Nephron progenitor cell (in vitro differentiated cells): Measurements from ENCODE around the gene HUWE1.
"Not testable (repeated sequence)": the region's sequence is repeated elsewhere in the genome, so short reads cannot be mapped to it uniquely, and the experiment has no call there.

Experiments used
- DNase-seq: peaks from one replicate; pipeline ENCODE4 v3.0.0; 2021
- H3K27ac Mint-ChIP-seq: 2 replicates; pipeline ENCODE4 v1.8.0; 2021; ENCODE audit warnings: mild to moderate bottlenecking, moderate library complexity, mixed read lengths
- H3K27me3 Mint-ChIP-seq: 2 replicates; pipeline ENCODE4 v1.8.0; 2021; ENCODE audit warnings: mild to moderate bottlenecking, low read depth, mixed read lengths; ENCODE audit not compliant: poor library complexity
- H3K36me3 Mint-ChIP-seq: 2 replicates; pipeline ENCODE4 v1.8.0; 2021; ENCODE audit warnings: low read depth, mixed read lengths
- H3K4me1 Mint-ChIP-seq: 2 replicates; pipeline ENCODE4 v1.8.0; 2021; ENCODE audit warnings: mixed read lengths
- H3K4me3 Mint-ChIP-seq: 2 replicates; pipeline ENCODE4 v1.8.0; 2021; ENCODE audit warnings: mild to moderate bottlenecking, moderate library complexity, mixed read lengths
- H3K9me3 Mint-ChIP-seq: 2 replicates; pipeline ENCODE4 v1.8.0; 2021; ENCODE audit warnings: mild to moderate bottlenecking, moderate library complexity, mixed read lengths
- CTCF ChIP-seq: fragments of 200-600 bp; sonication (generic); IDR thresholded peaks from 2 replicates; pipeline ENCODE4 v1.5.0; 2021; ENCODE audit warnings: antibody characterized with exemption

The HUWE1 gene

DNA sequence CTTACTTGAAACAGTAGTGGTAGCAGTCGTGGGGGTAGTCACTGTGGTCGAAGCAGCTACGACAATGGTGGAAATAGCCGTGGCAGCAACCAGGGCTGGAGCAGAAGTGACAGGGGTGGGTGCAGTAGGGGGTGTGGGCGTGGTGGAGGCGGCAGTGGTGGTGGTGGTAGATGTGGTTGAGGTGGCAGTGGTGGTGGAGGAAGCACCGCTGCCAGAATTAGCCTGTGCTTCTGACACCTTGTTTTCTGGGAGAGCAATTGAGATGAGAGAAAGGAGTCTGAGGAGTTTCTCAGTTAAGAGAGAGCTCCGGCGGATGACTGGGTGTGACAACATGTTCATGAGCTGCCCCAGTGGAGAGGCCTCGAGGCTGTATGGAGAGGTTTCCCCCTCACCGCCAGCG lies 138.9 kb downstream of the HUWE1 start:
- DNase-seq = no peak
- no peak for TF ChIP-seq CTCF
- Mint-ChIP-seq H3K9me3 (peaks cover 53% of the 10 kb centered on the region), H3K4me1 (no peaks in the 10 kb centered on the region), H3K27ac (peak overlapping the region; percentile 34), H3K36me3 (peaks cover 69% of the 10 kb centered on the region), H3K27me3 (no peaks in the 10 kb centered on the region), H3K4me3 (no peak overlapping the region)

GRCh38 chrX:53544936-53545335 lies 141.6 kb downstream of the HUWE1 start:
- Mint-ChIP-seq H3K27me3 (peaks cover 3% of the 10 kb centered on the region), H3K27ac (no peak overlapping the region), H3K36me3 (peaks cover 59% of the 10 kb centered on the region), H3K9me3 (peaks cover 51% of the 10 kb centered on the region), H3K4me1 (no peaks in the 10 kb centered on the region), H3K4me3 (no peak overlapping the region)
- no peak for DNase-seq
- no peak for TF ChIP-seq CTCF

DNA sequence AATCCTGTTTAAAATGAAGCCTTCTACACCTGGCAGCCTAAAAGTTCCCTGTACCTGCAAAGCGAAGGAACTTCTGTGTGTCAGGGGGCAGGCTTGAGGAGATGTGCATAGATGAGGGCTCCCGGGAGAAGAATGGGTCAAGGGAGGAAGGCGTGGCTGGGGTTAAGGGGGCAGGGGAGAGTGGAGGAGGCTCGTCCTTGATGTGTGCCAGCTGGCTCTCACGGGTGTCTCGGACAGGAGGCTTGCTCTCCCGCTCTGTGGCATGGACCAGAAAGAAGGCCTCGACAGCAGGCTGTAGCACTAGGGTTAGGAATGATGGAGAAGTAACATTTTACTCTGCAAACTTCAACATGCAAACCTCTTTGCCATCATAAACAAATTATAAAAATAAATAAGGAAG lies 147.7 kb downstream of the HUWE1 start:
- no peak for TF ChIP-seq CTCF
- DNase-seq = no peak
- peak overlapping the region; percentile 96 for H3K27ac Mint-ChIP-seq
- peaks cover 81% of the 10 kb centered on the region for H3K36me3 Mint-ChIP-seq
- H3K4me1 Mint-ChIP-seq = no peaks in the 10 kb centered on the region
- no peak overlapping the region for H3K4me3 Mint-ChIP-seq
- peaks cover 51% of the 10 kb centered on the region for H3K9me3 Mint-ChIP-seq
- peaks cover 3% of the 10 kb centered on the region for H3K27me3 Mint-ChIP-seq

DNA sequence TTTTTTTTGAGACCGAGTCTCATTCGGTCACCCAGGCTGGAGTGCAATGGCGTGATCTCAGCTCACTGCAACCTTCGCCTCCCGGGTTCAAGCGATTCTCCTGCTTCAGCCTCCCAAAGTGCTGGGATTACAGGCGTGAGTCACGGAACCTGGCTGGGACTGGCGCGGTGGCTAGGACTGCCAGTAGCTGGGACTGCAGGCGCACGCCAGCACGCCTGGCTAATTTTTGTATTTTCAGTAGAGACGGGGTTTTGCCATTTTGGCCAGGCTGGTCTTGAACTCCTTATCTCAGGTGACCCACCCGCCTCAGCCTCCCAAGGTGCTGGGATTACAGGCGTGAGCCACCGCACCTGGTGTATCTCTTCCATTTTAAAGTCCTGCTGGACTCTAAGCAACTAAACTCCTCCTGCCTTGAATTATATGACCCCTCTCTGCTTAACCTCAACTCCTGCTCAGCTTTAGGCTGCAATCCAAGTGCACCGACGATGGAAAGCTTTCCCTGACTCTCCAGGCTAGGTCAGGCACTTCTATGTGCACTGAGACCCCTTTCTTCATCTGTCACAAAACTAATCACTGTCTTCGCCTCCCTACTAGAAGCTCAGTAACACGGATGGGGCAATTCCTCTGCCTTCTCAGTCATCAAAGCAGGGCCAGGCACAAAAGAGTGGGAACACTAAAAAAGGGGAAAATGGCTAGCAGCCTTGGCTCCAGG lies 155.1 kb downstream of the HUWE1 start:
- not testable (repeated sequence) for H3K4me1 Mint-ChIP-seq, DNase-seq, H3K27me3 Mint-ChIP-seq, H3K4me3 Mint-ChIP-seq
- peaks cover 36% of the 10 kb centered on the region for H3K36me3 Mint-ChIP-seq
- H3K9me3 Mint-ChIP-seq = peaks cover 72% of the 10 kb centered on the region
- peak overlapping the region; percentile 78 for H3K27ac Mint-ChIP-seq

- no peaks in the 10 kb centered on the region for H3K4me1 Mint-ChIP-seq
- H3K27me3 Mint-ChIP-seq = peaks cover 10% of the 10 kb centered on the region
- peaks cover 9% of the 10 kb centered on the region for H3K36me3 Mint-ChIP-seq
- H3K9me3 Mint-ChIP-seq = peaks cover 65% of the 10 kb centered on the region
- H3K27ac Mint-ChIP-seq = no peak overlapping the region
- TF ChIP-seq CTCF = no peak
- no peak overlapping the region for H3K4me3 Mint-ChIP-seq
- no peak for DNase-seq
Measured at GRCh38 chrX:53526999-53527398, 159.5 kb downstream of the HUWE1 start.

DNA sequence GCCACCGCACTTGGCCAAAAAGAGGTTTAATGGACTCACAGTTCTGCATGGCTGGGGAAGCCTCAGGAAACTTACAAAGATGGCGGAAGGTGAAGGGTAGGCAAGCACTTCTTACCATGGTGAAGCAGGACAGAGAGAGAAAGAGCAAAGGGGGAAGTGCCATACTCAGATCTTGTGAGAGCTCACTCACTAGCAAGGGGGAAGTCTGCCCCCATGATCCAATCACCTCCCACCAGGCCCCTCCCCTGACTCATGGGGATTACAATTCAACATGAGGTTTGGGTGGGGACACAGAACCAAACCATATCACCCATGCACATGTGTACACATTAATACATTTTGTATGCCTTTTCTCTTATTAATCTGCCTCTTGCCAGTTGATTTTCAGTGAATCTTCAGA lies 175.2 kb downstream of the HUWE1 start:
- H3K9me3 Mint-ChIP-seq = peaks cover 55% of the 10 kb centered on the region
- H3K4me1 Mint-ChIP-seq = no peaks in the 10 kb centered on the region
- TF ChIP-seq CTCF = no peak
- peaks cover 3% of the 10 kb centered on the region for H3K27me3 Mint-ChIP-seq
- no peak overlapping the region for H3K27ac Mint-ChIP-seq
- DNase-seq = no peak
- H3K36me3 Mint-ChIP-seq = no peaks in the 10 kb centered on the region
- no peak overlapping the region for H3K4me3 Mint-ChIP-seq

DNA sequence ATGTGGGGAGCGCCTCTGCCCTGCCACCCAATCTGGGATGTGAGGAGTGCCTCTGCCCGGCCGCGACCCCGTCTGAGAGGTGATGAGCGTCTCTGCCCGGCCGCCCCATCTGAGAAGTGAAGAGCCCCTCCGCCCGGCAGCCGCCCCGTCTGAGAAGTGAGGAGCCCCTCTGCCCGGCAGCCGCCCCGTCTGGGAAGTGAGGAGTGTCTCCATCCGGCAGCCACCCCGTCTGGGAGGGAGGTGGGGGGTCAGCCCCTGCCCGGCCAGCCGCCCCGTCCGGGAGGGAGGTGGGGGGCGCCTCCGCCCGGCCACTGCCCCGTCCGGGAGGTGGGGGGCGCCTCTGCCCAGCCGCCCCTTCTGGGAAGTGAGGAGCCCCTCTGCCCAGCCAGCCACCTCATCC lies 182.5 kb downstream of the HUWE1 start:
- H3K27ac Mint-ChIP-seq, H3K36me3 Mint-ChIP-seq, H3K4me3 Mint-ChIP-seq, H3K4me1 Mint-ChIP-seq, DNase-seq, H3K27me3 Mint-ChIP-seq: not testable (repeated sequence)
- peaks cover 47% of the 10 kb centered on the region for H3K9me3 Mint-ChIP-seq
